AG04450 (cell line): ENCODE results near the gene IFIT3. TPM values are rescaled to one million over a fixed set of nuclear protein-coding genes. Genes with fewer than 3 reads are reported as not detected.

Source experiments
- CTCF ChIA-PET: fragments of 300-600, 350-600 bp; formaldehyde crosslinking; extraction: SDS; loops from one replicate; lab custom pipeline; 2022; ENCODE audit warnings: antibody characterized with exemption, inconsistent platforms; lab: Charles Lee
- POLR2A ChIA-PET: fragments of 350-600 bp; formaldehyde crosslinking; extraction: SDS; loops from one replicate; lab custom pipeline; 2021; ENCODE audit warnings: antibody characterized with exemption, inconsistent platforms; lab: Yijun Ruan, JAX
- DNase-seq: peaks from one replicate; pipeline ENCODE4 v3.0.0-alpha.2; 2011; ENCODE audit warnings: low read depth, low spot score
- H3K27ac ChIP-seq: one replicate; pipeline ENCODE4 v1.5.1; 2012; ENCODE audit warnings: low read depth, low read length, control low read depth
- H3K27me3 ChIP-seq: one replicate; pipeline ENCODE4 v1.6.0; 2012; ENCODE audit warnings: low read length; ENCODE audit not compliant: control insufficient read depth, insufficient read depth
- H3K4me3 ChIP-seq: 2 replicates; pipeline ENCODE4 v1.5.1; 2011; ENCODE audit warnings: mild to moderate bottlenecking, low read depth, low read length, control low read depth
- H3K9me3 ChIP-seq: 2 replicates; pipeline ENCODE4 v1.5.1; 2012; ENCODE audit warnings: low read length; ENCODE audit not compliant: control insufficient read depth, insufficient read depth
- polyA plus RNA-seq: library from polyadenylated mRNA; depleted of rRNA; stranded (reverse); fragments of >200 nt; gene quantifications from 2 replicates; pipeline ENCODE4 v1.2.3, GENCODE V29; 2011
- TF ChIP-seq, protein P1 (sequence below): IDR thresholded peaks from 2 replicates; pipeline ENCODE4 v1.5.1; 2011; ENCODE audit warnings: low read depth, low read length, control low read depth, inconsistent platforms

The IFIT3 gene
- polyA plus RNA-seq, 1 experiment: 8.7 TPM

DNA sequence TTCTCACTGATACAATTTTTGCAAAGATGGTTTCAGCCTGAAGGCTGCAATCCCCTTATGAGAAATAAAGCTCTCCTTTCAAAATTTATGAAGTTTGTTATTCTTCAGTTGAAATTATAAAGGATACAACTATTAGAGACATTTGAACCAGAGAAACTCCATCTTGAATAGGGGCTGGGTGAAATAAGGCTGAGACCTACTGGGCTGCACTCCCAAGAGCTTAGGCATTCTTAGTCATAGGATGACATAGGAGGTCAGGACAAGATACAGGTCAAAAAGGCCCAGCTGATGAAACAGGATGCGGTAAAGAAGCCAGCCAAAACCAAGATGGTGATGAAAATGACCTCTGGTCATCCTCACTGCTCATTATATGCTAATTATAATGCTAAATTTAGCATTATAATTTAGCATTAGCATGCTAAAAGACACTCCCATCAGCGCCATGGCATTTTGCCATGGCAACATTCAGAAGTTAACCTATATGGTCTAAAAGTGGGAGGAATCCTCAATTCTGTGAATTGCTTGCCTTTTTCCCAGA is 27.7 kb downstream of the IFIT3 start:
- Histone ChIP-seq H3K27me3 (no peaks in the 10 kb centered on the region), H3K9me3 (no peaks in the 10 kb centered on the region), H3K27ac (no peak overlapping the region), H3K4me3 (no peak overlapping the region)
- TF ChIP-seq, protein P1, sequence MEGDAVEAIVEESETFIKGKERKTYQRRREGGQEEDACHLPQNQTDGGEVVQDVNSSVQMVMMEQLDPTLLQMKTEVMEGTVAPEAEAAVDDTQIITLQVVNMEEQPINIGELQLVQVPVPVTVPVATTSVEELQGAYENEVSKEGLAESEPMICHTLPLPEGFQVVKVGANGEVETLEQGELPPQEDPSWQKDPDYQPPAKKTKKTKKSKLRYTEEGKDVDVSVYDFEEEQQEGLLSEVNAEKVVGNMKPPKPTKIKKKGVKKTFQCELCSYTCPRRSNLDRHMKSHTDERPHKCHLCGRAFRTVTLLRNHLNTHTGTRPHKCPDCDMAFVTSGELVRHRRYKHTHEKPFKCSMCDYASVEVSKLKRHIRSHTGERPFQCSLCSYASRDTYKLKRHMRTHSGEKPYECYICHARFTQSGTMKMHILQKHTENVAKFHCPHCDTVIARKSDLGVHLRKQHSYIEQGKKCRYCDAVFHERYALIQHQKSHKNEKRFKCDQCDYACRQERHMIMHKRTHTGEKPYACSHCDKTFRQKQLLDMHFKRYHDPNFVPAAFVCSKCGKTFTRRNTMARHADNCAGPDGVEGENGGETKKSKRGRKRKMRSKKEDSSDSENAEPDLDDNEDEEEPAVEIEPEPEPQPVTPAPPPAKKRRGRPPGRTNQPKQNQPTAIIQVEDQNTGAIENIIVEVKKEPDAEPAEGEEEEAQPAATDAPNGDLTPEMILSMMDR: no peak
- ChIA-PET CTCF (interaction anchor here (2.4 kb wide), 1 partner anchor 14 kb away, joined by 13 read pairs; no protein-coding TSS in a partner anchor), POLR2A (interaction anchor here (1.1 kb wide), 1 partner anchor 28 kb away, joined by 3 read pairs; the partner anchor contains the start of gene IFIT3)
- DNase-seq: no peak

GRCh38 chr10:89357096-89357495 is 29.3 kb downstream of the IFIT3 start:
- TF ChIP-seq, protein P1: no peak
- no peak overlapping the region for H3K27ac ChIP-seq
- CTCF ChIA-PET: interaction anchor here (2.0 kb wide), 1 partner anchor 12 kb away, joined by 8 read pairs; no protein-coding TSS in a partner anchor
- H3K27me3 ChIP-seq: no peaks in the 10 kb centered on the region
- no peak for DNase-seq
- POLR2A ChIA-PET: no interaction called here
- H3K9me3 ChIP-seq: no peaks in the 10 kb centered on the region
- H3K4me3 ChIP-seq: no peak overlapping the region

DNA sequence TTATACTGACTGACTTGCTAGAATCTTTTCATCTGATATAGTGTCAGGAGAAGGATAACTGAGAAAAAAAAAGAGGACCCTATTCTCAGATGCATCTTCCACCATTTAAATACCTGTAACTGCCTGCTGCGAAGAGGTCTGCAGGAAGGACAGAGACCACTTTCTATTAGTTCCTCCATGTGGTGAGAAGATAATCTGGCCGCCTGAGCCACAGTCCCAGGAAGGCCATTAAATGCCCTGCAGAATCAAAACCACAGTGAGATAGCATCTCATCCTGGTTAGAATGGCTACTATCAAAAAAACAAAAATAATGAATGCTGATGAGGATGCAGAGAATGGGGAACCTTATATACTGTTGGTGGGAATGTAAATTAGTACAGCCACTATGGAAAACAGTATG is 30.2 kb downstream of the IFIT3 start:
- ChIA-PET CTCF (interaction anchor here (1.9 to 2.0 kb wide), 2 partner anchors 11 to 12 kb away, joined by 8 to 11 read pairs; no protein-coding TSS in a partner anchor), POLR2A (no interaction called here)
- no peaks in the 10 kb centered on the region for H3K27me3 ChIP-seq
- TF ChIP-seq, protein P1: no peak
- H3K4me3 ChIP-seq: no peak overlapping the region
- H3K27ac ChIP-seq: no peak overlapping the region
- no peak for DNase-seq
- H3K9me3 ChIP-seq: no peaks in the 10 kb centered on the region

DNA sequence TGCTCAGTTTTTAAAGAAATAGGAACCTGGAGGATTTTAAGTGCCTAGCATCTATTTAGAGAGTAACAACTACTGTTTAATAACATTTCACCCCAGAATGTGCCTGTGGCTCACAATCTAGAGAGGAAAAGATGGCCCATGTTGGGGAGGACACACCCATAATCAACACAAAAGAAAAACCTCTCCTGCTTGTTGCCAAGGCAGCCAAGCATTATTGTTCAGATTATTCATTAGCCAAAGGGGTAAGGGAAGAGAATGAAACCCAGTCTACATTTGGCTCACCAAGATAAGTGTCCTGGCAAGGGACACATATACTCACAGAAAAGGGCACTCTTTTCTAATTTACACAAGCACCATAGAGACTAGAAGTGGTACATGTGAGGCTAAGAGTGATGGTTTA is 32.4 kb downstream of the IFIT3 start:
- CTCF ChIA-PET: interaction anchor here (1.9 kb wide), 1 partner anchor 9 kb away, joined by 11 read pairs; no protein-coding TSS in a partner anchor
- no peak for DNase-seq
- H3K27me3 ChIP-seq: no peaks in the 10 kb centered on the region
- H3K27ac ChIP-seq: no peak overlapping the region
- TF ChIP-seq, protein P1: no peak
- POLR2A ChIA-PET: no interaction called here
- H3K4me3 ChIP-seq: no peak overlapping the region
- H3K9me3 ChIP-seq: no peaks in the 10 kb centered on the region

DNA sequence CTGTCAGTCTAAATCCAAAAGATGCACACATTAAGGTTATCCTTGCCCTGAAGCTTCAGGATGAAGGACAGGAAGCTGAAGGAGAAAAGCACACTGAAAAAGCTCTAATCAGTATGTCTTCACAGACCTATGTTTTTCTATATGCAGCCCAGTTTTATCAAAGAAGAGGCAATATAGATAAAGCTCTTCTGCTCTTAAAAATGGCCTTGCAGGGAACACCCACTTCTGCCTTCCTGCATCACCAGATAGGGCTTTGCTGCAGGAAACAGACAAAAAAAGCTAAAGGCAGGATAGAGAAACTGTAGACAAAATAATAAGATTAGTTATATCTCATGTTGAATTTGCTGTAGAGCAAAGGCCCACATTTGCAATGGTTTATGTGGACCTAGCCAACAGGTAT is 35.1 kb downstream of the IFIT3 start:
- Histone ChIP-seq H3K4me3 (no peak overlapping the region), H3K27ac (no peak overlapping the region), H3K9me3 (no peaks in the 10 kb centered on the region), H3K27me3 (no peaks in the 10 kb centered on the region)
- POLR2A ChIA-PET: no interaction called here
- DNase-seq: no peak
- TF ChIP-seq, protein P1: no peak
- CTCF ChIA-PET: interaction anchor here (0.6 kb wide), 1 partner anchor 72 kb away, joined by 4 read pairs; no protein-coding TSS in a partner anchor
